Fibroblast of skin of back (primary cell): ENCODE measurements around the gene SRCAP.
"Not testable (repeated sequence)": the region's sequence is repeated elsewhere in the genome, so short reads cannot be mapped to it uniquely, and the experiment has no call there.

ENCODE experiments used
- DNase-seq: peaks from one replicate; pipeline ENCODE4 v3.0.0-alpha.2; 2013

The SRCAP gene

GRCh38 chr16:30664616-30665109, 34.3 kb upstream of the SRCAP start:
- no peak for DNase-seq

- no peak for DNase-seq
Observed at GRCh38 chr16:30665155-30665829, 33.7 kb upstream of the SRCAP start.

GRCh38 chr16:30665830-30666190, 33.2 kb upstream of the SRCAP start:
- no peak for DNase-seq

GRCh38 chr16:30666681-30667080, 32.3 kb upstream of the SRCAP start:
- no peak for DNase-seq

- DNase-seq = no peak
Observed at GRCh38 chr16:30667361-30667905, 31.5 kb upstream of the SRCAP start.

GRCh38 chr16:30668393-30668792, 30.6 kb upstream of the SRCAP start:
- no peak for DNase-seq

- no peak for DNase-seq
Observed at GRCh38 chr16:30669026-30669902, 29.7 kb upstream of the SRCAP start.

- DNase-seq = no peak
Observed at GRCh38 chr16:30669903-30670824, 28.8 kb upstream of the SRCAP start.

GRCh38 chr16:30675143-30675542, 23.8 kb upstream of the SRCAP start:
- DNase-seq = no peak

GRCh38 chr16:30677931-30678585, 20.9 kb upstream of the SRCAP start:
- no peak for DNase-seq

GRCh38 chr16:30678586-30678970, 20.4 kb upstream of the SRCAP start:
- no peak for DNase-seq

GRCh38 chr16:30680326-30680725, 18.6 kb upstream of the SRCAP start:
- DNase-seq = no peak

GRCh38 chr16:30688701-30689100, 10.3 kb upstream of the SRCAP start:
- no peak for DNase-seq

GRCh38 chr16:30691907-30692306, 7.1 kb upstream of the SRCAP start:
- DNase-seq = no peak

- DNase-seq = no peak
Observed at GRCh38 chr16:30692396-30693064, 6.4 kb upstream of the SRCAP start.

- DNase-seq = no peak
Observed at GRCh38 chr16:30694926-30695693, 3.9 kb upstream of the SRCAP start.

GRCh38 chr16:30696646-30697045, 2.3 kb upstream of the SRCAP start:
- not testable (repeated sequence) for DNase-seq

- DNase-seq = no peak
Observed at GRCh38 chr16:30697264-30698138, 1.5 kb upstream of the SRCAP start.

- DNase-seq = peak; percentile 96
Observed at GRCh38 chr16:30698139-30698815, 694 bp upstream of the SRCAP start.
